ENCODE data around the gene DDX39A. TPM values are rescaled to one million over a fixed set of nuclear protein-coding genes. Genes with fewer than 3 reads are reported as not detected.

DDX39A gene
- total and polyA plus RNA-seq, 2 donors (not counting 1 experiment from before 2014, with no cell fraction given): 178 to 393 TPM

DNA sequence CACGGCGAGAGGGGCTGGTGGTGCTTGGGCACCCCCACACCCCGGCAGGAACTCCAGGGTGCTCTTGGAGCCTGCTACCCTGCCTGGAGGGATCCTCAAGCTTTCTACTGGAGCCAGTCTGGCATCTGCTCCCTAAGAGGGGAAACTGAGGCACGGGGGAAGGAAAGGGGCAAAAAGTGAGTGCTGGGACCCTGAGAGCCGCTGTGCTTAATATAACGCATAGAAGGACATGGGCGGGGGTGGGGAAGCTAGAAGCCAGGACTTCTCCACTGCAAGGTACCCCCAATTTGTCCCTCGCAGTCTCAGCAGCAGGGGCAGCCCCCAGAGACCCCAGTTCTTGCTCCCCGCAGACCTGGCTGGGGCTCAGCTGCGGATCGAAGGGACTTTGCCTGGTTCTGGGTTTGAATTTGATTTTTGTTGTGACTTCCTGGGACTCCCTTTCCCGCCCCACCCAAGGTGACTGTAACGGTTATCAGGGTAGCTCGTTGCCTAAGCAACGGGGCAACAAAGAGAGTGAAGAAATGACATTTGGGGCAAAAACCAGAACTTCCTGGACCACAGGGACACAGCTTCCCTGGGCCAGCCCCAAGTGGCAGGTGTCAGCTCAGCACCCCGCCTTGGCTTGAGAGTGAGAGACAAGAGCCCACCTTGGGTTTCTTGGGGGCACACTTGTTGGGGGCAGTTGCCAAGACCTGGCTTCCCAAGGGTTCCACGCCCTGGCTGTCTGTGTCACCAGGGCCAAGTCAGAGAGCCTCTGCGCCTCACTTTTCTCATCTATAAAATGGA is 37.3 kb downstream of the DDX39A start:
- Mint-ChIP-seq H3K9me3 (ENCODE audit: insufficient read depth) (no peaks in the 10 kb centered on the region), H3K4me1 (peaks cover 57% of the 10 kb centered on the region), H3K4me3 (peak overlapping the region; percentile 85), H3K27ac (peak overlapping the region; percentile 99), H3K27me3 (no peaks in the 10 kb centered on the region)
- Histone ChIP-seq H3K4me2 (replicated peaks; ENCODE audit: low read depth, low read length, poor library complexity, severe bottlenecking) (peak overlapping the region; percentile 98), H3K36me3 (replicated peaks in 1 of 2; ENCODE audit: control extremely low read depth in 1 of 2, control insufficient read depth in 1 of 2, extremely low read depth in 1 of 2, insufficient read depth in 2 of 2, low read length in 1 of 2) (no peaks in the 10 kb centered on the region), H3K9me3 (ENCODE audit: control extremely low read depth in 1 of 3, control insufficient read depth in 2 of 3, insufficient read depth in 1 of 3, low read length in 2 of 3) (no peaks in the 10 kb centered on the region), H4K20me1 (ENCODE audit: control insufficient read depth, insufficient read depth, low read length, poor library complexity, severe bottlenecking) (peaks cover 6% of the 10 kb centered on the region), H3K27me3 (replicated peaks in 1 of 4; ENCODE audit: control extremely low read depth in 1 of 4, control insufficient read depth in 3 of 4, insufficient read depth in 4 of 4, low read length in 3 of 4) (no peaks in the 10 kb centered on the region), H3K9ac (ENCODE audit: low read length) (peak overlapping the region; percentile 97), H3K4me1 (ENCODE audit: control insufficient read depth in 2 of 2, insufficient read depth in 2 of 2, low read length in 2 of 2) (peaks cover 54 to 85% of the 10 kb centered on the region in 2 donors), H3K27ac (ENCODE audit: low read length in 2 of 2) (peak overlapping the region; percentile 97 to 99), H3K4me3 (ENCODE audit: control extremely low read depth in 1 of 5, extremely low read depth in 1 of 5, insufficient read depth in 1 of 5, low read depth in 2 of 5, low read length in 4 of 5) (peak overlapping the region; percentile 51 to 90 (median 77)), H3K79me2 (ENCODE audit: control insufficient read depth, insufficient read depth, low read length) (peaks cover 65% of the 10 kb centered on the region), H2AFZ (ENCODE audit: insufficient read depth, low read depth, low read length, poor library complexity, severe bottlenecking) (peak overlapping the region; percentile 22)
- intact Hi-C loops (cut with micrococcal nuclease): loop anchor here (1.0 to 5.0 kb wide), 5 partner anchors 12 to 1280 kb away; partner anchors contain the start of genes DDX39A, LYL1 and RFX1
- ChIA-PET CTCF (interaction anchor here (0.7 to 7.3 kb wide), 11 partner anchors 10 to 50 kb away, joined by 3 to 90 read pairs (median 10); no protein-coding TSS in a partner anchor), POLR2A (interaction anchor here (0.5 to 7.0 kb wide), 16 partner anchors 11 to 395 kb away, joined by 3 to 61 read pairs (median 5); no protein-coding TSS in a partner anchor)
- TF ChIP-seq EZH2 (IDR thresholded peaks at IDR 0.05; ENCODE audit: borderline replicate concordance, insufficient read depth, low read depth, low read length, poor library complexity, severe bottlenecking): no peak
- TF ChIP-seq, protein P1, sequence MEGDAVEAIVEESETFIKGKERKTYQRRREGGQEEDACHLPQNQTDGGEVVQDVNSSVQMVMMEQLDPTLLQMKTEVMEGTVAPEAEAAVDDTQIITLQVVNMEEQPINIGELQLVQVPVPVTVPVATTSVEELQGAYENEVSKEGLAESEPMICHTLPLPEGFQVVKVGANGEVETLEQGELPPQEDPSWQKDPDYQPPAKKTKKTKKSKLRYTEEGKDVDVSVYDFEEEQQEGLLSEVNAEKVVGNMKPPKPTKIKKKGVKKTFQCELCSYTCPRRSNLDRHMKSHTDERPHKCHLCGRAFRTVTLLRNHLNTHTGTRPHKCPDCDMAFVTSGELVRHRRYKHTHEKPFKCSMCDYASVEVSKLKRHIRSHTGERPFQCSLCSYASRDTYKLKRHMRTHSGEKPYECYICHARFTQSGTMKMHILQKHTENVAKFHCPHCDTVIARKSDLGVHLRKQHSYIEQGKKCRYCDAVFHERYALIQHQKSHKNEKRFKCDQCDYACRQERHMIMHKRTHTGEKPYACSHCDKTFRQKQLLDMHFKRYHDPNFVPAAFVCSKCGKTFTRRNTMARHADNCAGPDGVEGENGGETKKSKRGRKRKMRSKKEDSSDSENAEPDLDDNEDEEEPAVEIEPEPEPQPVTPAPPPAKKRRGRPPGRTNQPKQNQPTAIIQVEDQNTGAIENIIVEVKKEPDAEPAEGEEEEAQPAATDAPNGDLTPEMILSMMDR (IDR thresholded peaks at IDR 0.05): peak; percentile 34
- DNase-seq (peak; percentile 93), ATAC-seq (ENCODE audit: low read depth) (peak; percentile 31)
- under 1% methylated on average over 11 of the region's 18 CpGs for WGBS (ENCODE audit: insufficient coverage)
